ENCODE data around the gene LCE1D.

- no peak for TF ChIP-seq CTCF (IDR thresholded peaks at IDR 0.05; ENCODE audit: insufficient read depth, low read length, poor library complexity, severe bottlenecking)
- TF ChIP-seq EZH2phosphoT487 (conservative IDR thresholded peaks at IDR 0.05; ENCODE audit: low read length): no peak
These were observed 48.7 kb upstream of the LCE1D start for GRCh38 chr1:152747831-152748230.
